ENCODE results near the gene BTBD19.
"Not testable (repeated sequence)": the region's sequence is repeated elsewhere in the genome, so short reads cannot be mapped to it uniquely, and the experiment has no call there.

BTBD19 gene

GRCh38 chr1:44820328-44821239 is 12.3 kb downstream of the BTBD19 start:
- peak overlapping the region; percentile 61 for H3K4me3 ChIP-seq (ENCODE audit: low read depth, low read length)
- TF ChIP-seq CTCF (conservative IDR thresholded peaks at IDR 0.05; ENCODE audit: low read depth, low read length) = no peak

DNA sequence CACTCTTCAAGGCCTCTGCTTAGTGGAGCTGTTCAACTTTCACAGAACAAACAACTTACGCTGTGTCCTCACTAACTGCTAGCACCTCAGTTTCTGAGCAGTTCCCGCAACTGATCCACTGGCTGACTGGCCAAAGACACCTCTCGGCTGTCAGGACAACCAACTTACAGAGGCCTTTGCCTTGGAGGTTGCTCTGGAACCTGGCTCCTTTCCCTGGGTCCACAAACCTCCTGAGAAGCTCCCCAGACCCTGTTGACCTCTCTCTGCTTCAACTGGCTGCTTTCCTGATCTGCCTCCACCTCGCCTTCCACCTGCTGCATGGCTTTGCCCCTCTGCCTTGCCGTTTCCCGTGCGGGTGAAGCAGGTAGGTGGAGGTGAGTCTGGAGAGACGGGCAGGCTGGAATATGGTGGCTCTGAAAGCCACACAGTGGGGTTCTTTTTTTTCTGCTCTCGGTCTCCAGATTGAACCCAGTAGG is 13.0 kb downstream of the BTBD19 start:
- no peak for DNase-seq (ENCODE audit: low read depth)
- no peak for TF ChIP-seq CTCF (conservative IDR thresholded peaks at IDR 0.05; ENCODE audit: low read depth, low read length)
- no peak overlapping the region for H3K4me3 ChIP-seq (ENCODE audit: low read depth, low read length)

More at GRCh38 chr1:44820328-44821239, 12.3 kb downstream of the BTBD19 start:
- no peak for DNase-seq (ENCODE audit: low read depth)

GRCh38 chr1:44822131-44822701 is 13.9 kb downstream of the BTBD19 start:
- TF ChIP-seq CTCF (conservative IDR thresholded peaks at IDR 0.05; ENCODE audit: low read depth, low read length) = no peak
- no peak for DNase-seq (ENCODE audit: low read depth)
- H3K4me3 ChIP-seq (ENCODE audit: low read depth, low read length) = no peak overlapping the region

DNA sequence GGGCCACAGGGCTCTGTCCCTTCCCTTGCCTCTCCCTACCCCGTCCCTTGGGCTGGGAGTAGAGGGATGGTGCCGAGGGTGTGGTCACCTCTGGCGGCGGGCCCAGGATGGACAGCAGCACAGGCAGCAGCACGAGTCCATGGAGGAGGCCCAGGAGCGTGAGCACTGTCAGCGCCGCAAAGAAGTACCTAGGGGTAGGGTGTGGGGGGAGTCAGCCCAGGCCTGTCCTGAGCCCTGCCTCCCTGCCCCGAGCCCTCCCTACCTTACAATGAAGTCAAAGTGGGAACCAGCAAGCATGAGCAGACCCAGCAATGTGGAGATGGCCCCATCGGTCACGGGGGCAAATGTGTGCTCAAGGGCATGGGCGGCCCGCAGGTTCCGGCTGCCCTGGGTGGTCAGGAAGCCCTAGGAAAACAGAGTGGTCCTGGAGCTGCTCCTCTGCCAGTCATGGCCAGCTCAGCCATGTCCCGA is 14.7 kb downstream of the BTBD19 start:
- DNase-seq (ENCODE audit: low read depth) = no peak
- TF ChIP-seq CTCF (conservative IDR thresholded peaks at IDR 0.05; ENCODE audit: low read depth, low read length) = no peak
- H3K4me3 ChIP-seq (ENCODE audit: low read depth, low read length) = no peak overlapping the region

GRCh38 chr1:44824392-44824791 is 16.1 kb downstream of the BTBD19 start:
- DNase-seq (ENCODE audit: low read depth); H3K4me3 ChIP-seq (ENCODE audit: low read depth, low read length): not testable (repeated sequence)

DNA sequence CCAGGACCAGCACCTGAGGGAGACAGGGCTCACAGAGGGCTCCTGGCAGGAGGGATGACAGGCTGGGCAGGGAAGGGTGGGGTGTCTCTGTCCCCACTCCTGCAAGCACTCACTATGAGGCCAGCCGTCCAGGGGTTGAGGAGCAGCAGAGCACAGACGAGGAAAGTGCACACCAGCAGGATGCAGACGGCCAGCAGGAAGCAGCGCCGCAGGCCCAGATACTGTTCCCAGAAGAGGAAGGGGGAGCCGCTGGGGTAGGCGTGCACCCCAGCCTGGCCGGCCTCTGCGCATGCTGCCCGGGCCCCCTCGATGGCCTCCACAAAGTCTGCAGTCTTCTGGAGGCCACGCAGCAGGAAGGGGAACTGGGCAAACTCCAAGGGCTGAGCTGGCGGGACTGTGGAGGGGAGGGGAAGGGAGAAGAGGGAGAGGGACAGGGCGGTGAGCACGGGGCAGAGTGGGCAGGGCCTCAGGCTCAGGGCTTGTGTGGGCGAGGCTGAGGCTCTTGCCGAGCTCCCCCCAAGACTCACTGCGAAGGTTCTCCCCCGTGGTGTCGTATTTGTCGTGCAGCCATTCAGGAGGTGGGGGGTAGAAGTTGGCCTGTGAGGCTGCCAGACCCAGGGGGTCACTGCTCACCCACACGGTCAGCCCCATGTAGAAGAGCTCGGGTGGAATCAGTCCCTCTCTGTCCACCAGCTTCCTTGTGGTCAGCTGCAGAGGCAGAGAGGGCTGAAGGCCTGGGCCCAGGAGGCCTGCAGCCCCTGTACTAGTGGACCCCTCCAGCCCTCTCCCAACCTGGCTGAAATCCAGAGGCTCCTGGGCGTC is 18.3 kb downstream of the BTBD19 start:
- no peak for TF ChIP-seq CTCF (conservative IDR thresholded peaks at IDR 0.05; ENCODE audit: low read depth, low read length)
- DNase-seq (ENCODE audit: low read depth) = peak; percentile 38
- H3K4me3 ChIP-seq (ENCODE audit: low read depth, low read length) = no peak overlapping the region

Measured in choroid plexus epithelial cell (primary cell).